ENCODE data around the gene C1QTNF6. TPM values are rescaled to one million over a fixed set of nuclear protein-coding genes. Genes with fewer than 3 reads are reported as not detected.

Gene C1QTNF6
- total and polyA plus RNA-seq, 2 of the 4 experiments (the other 2 are of a cell fraction): 1.1 to 10.9 TPM

DNA sequence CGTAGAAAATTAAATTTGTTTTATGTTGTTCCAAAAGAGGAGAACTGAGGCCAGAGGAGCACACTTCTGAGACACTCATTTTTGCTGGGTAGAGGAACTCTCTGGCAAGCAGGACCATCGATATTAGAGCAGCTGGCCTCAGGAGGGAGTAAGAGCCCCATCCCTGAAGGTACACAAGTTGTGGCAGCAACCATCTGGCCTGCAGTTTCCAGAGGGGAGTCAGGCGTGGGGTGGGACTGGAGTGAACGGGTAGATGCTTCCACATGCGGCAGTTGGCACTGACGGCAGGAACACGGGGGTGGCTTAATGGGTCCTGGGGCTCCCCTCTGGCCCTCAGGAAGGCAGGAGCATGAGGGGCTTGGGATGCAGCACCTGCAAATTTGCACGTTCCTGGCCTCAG, 37.4 kb upstream of the C1QTNF6 start:
- H4K5ac ChIP-seq (ENCODE audit: low read depth, low read length): no peak overlapping the region
- peaks cover 15% of the 10 kb centered on the region for H3K9me1 ChIP-seq (ENCODE audit: insufficient read depth, low read length)
- no peak overlapping the region for H2BK20ac ChIP-seq (ENCODE audit: low read depth, low read length)
- no peak overlapping the region for H2AK9ac ChIP-seq (replicated peaks; ENCODE audit: low read depth, low read length, poor library complexity)
- H3K4me2 ChIP-seq (ENCODE audit: low read depth, low read length): no peak overlapping the region
- no TSS peak for BruUV-seq (replicated peaks)
- WGBS, 2 experiments (ENCODE audit: extremely low coverage in 2 of 2, insufficient read length in 1 of 2): 69% methylated on average over 2 of the region's 8 CpGs; no CpG with 5 or more reads in 1 of the 2 experiments
- H3K23ac ChIP-seq (ENCODE audit: low read depth, low read length): no peak overlapping the region
- ATAC-seq (ENCODE audit: low read depth) (no peak), DNase-seq (no peak)
- dilution Hi-C loops (cut with HindIII; ENCODE audit: low sequenced_read_pairs, unreplicated experiment) (no loop called here), in situ Hi-C loops (cut with MboI; ENCODE audit: low sequenced_read_pairs) (no loop called here), intact Hi-C loops (cut with micrococcal nuclease) (no loop called here)
- H3K4me3 ChIP-seq (ENCODE audit: insufficient read depth, low read depth, low read length): no peak overlapping the region
- peaks cover 4% of the 10 kb centered on the region for H4K20me1 ChIP-seq (ENCODE audit: insufficient read depth, low read length)
- H3K27me3 ChIP-seq (ENCODE audit: control insufficient read depth, insufficient read depth, low read length): peaks cover 1% of the 10 kb centered on the region; the same call in 1 of the 2 replicates
- POLR2A ChIA-PET (ENCODE audit: unreplicated experiment): no interaction called here
- H4K91ac ChIP-seq (ENCODE audit: insufficient read depth, low read depth, low read length): no peak overlapping the region
- no peak for TF ChIP-seq RCOR1 (IDR thresholded peaks at IDR 0.05; ENCODE audit: insufficient replicate concordance, low read length)
- TF ChIP-seq RAD21 (IDR thresholded peaks at IDR 0.05; ENCODE audit: low read length): peak; percentile 6; the same call in 1 of the 2 replicates
- no peak overlapping the region for H4K8ac ChIP-seq (ENCODE audit: low read depth in 2 of 2, low read length in 2 of 2)
- no peak overlapping the region for H2AFZ ChIP-seq (replicated peaks; ENCODE audit: low read length, poor library complexity)
- H3K18ac ChIP-seq (ENCODE audit: low read depth, low read length): no peak overlapping the region
- no peak overlapping the region for H2AK5ac ChIP-seq (ENCODE audit: low read depth, low read length)
- H2BK15ac ChIP-seq (ENCODE audit: low read depth, low read length): no peak overlapping the region
- H3K9me3 ChIP-seq (ENCODE audit: control insufficient read depth, insufficient read depth, low read length): peaks cover 6% of the 10 kb centered on the region
- no peak overlapping the region for H3K14ac ChIP-seq (replicated peaks; ENCODE audit: low read depth, low read length)
- H2BK5ac ChIP-seq (ENCODE audit: low read depth, low read length, poor library complexity, severe bottlenecking): no peak overlapping the region
- H3K79me1 ChIP-seq (ENCODE audit: low read depth in 1 of 2, low read length in 2 of 2): peaks cover 0 to 7% of the 10 kb centered on the region in 2 experiments; a peak in 1 of 4 replicates
- H3K27ac ChIP-seq (ENCODE audit: insufficient read depth, low read length): no peak overlapping the region
- H3K36me3 ChIP-seq (ENCODE audit: control insufficient read depth, insufficient read depth, low read length): no peaks in the 10 kb centered on the region
- H3K4me1 ChIP-seq (ENCODE audit: control insufficient read depth, insufficient read depth, low read length): peaks cover 22% of the 10 kb centered on the region
- H2BK120ac ChIP-seq (ENCODE audit: low read depth, low read length): no peak overlapping the region
- no peak overlapping the region for H3K56ac ChIP-seq (ENCODE audit: extremely low read depth, insufficient read depth, low read length)
- H3K4ac ChIP-seq (ENCODE audit: low read depth, low read length): no peak overlapping the region
- no peak overlapping the region for H3K9ac ChIP-seq (ENCODE audit: low read depth, low read length)
- CTCF ChIA-PET: no interaction called here
